ENCODE results near the gene SORCS2.

Gene SORCS2

GRCh38 chr4:7766661-7767345 lies 574.5 kb downstream of the SORCS2 start:
- no peak overlapping the region for H3K4me3 ChIP-seq (ENCODE audit: low read depth, low read length)
- DNase-seq, result no peak
- peaks cover 86% of the 10 kb centered on the region for H3K36me3 ChIP-seq (replicated peaks)
- H3K27me3 ChIP-seq (replicated peaks), result no peaks in the 10 kb centered on the region
- in situ Hi-C loops (cut with HindIII; ENCODE audit: low pct_ligation_motif_present, low sequenced_read_pairs), result no loop called here
- no peak overlapping the region for H3K27ac ChIP-seq
- TF ChIP-seq, protein P1, sequence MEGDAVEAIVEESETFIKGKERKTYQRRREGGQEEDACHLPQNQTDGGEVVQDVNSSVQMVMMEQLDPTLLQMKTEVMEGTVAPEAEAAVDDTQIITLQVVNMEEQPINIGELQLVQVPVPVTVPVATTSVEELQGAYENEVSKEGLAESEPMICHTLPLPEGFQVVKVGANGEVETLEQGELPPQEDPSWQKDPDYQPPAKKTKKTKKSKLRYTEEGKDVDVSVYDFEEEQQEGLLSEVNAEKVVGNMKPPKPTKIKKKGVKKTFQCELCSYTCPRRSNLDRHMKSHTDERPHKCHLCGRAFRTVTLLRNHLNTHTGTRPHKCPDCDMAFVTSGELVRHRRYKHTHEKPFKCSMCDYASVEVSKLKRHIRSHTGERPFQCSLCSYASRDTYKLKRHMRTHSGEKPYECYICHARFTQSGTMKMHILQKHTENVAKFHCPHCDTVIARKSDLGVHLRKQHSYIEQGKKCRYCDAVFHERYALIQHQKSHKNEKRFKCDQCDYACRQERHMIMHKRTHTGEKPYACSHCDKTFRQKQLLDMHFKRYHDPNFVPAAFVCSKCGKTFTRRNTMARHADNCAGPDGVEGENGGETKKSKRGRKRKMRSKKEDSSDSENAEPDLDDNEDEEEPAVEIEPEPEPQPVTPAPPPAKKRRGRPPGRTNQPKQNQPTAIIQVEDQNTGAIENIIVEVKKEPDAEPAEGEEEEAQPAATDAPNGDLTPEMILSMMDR (IDR thresholded peaks at IDR 0.05; ENCODE audit: low read depth, low read length, missing control alignments), result no peak

DNA sequence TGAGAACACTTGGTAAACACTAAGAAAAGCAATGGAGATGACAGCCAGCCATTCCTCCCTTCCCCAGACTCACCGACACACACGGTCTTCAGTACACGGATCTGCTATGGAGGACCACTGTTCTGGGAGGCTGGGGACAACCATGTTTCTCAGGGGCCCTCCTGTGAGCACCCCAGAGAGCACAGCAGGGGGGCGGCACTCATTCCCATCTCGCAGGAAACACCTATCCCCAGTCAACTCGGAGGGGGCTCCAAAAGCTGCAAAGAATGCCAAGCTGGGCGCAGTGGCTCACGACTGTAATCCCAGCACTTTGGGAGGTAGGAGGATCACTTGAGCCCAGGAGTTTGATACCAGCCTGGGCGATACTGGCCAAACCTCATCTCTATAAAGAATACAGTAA lies 575.2 kb downstream of the SORCS2 start:
- in situ Hi-C loops (cut with HindIII; ENCODE audit: low pct_ligation_motif_present, low sequenced_read_pairs), result no loop called here
- TF ChIP-seq, protein P1 (IDR thresholded peaks at IDR 0.05; ENCODE audit: low read depth, low read length, missing control alignments), result no peak
- H3K4me3 ChIP-seq (ENCODE audit: low read depth, low read length), result no peak overlapping the region
- no peaks in the 10 kb centered on the region for H3K27me3 ChIP-seq (replicated peaks)
- H3K27ac ChIP-seq, result no peak overlapping the region
- DNase-seq, result no peak
- peaks cover 86% of the 10 kb centered on the region for H3K36me3 ChIP-seq (replicated peaks)

- no peak for DNase-seq
- Histone ChIP-seq H3K4me3 (ENCODE audit: low read depth, low read length) (no peak overlapping the region), H3K36me3 (replicated peaks) (peaks cover 86% of the 10 kb centered on the region), H3K27me3 (replicated peaks) (no peaks in the 10 kb centered on the region), H3K27ac (no peak overlapping the region)
- in situ Hi-C loops (cut with HindIII; ENCODE audit: low pct_ligation_motif_present, low sequenced_read_pairs), result no loop called here
- TF ChIP-seq, protein P1 (IDR thresholded peaks at IDR 0.05; ENCODE audit: low read depth, low read length, missing control alignments), result no peak
Observed at GRCh38 chr4:7767966-7768365, 575.6 kb downstream of the SORCS2 start.

- H3K36me3 ChIP-seq (replicated peaks), result peaks cover 88% of the 10 kb centered on the region
- no peak overlapping the region for H3K4me3 ChIP-seq (ENCODE audit: low read depth, low read length)
- H3K27ac ChIP-seq, result no peak overlapping the region
- DNase-seq, result no peak
- H3K27me3 ChIP-seq (replicated peaks), result no peaks in the 10 kb centered on the region
- in situ Hi-C loops (cut with HindIII; ENCODE audit: low pct_ligation_motif_present, low sequenced_read_pairs), result no loop called here
- TF ChIP-seq, protein P1 (IDR thresholded peaks at IDR 0.05; ENCODE audit: low read depth, low read length, missing control alignments), result no peak
Observed at GRCh38 chr4:7768736-7769135, 576.4 kb downstream of the SORCS2 start.

GRCh38 chr4:7769396-7770223 lies 577.3 kb downstream of the SORCS2 start:
- no peak overlapping the region for H3K4me3 ChIP-seq (ENCODE audit: low read depth, low read length)
- in situ Hi-C loops (cut with HindIII; ENCODE audit: low pct_ligation_motif_present, low sequenced_read_pairs), result no loop called here
- DNase-seq, result no peak
- TF ChIP-seq, protein P1 (IDR thresholded peaks at IDR 0.05; ENCODE audit: low read depth, low read length, missing control alignments), result no peak
- no peak overlapping the region for H3K27ac ChIP-seq
- peaks cover 97% of the 10 kb centered on the region for H3K36me3 ChIP-seq (replicated peaks)
- H3K27me3 ChIP-seq (replicated peaks), result no peaks in the 10 kb centered on the region

All from brain microvascular endothelial cell (primary cell).